Adipocyte (in vitro differentiated cells): ENCODE measurements around the gene HOMER1.
A peak's percentile ranks its signal among the peaks of the same experiment; 100 is the strongest.

Source experiments
- DNase-seq: peaks from one replicate; pipeline ENCODE4 v3.0.0-alpha.2; 2015; ENCODE audit warnings: low read depth
- H3K27me3 ChIP-seq: replicated peaks from 2 replicates; pipeline ENCODE4 v1.7.0; 2013; ENCODE audit warnings: mild to moderate bottlenecking, low read length, moderate library complexity; ENCODE audit not compliant: control insufficient read depth, insufficient read depth
- H3K36me3 ChIP-seq: 2 replicates; pipeline ENCODE4 v1.7.0; 2013; ENCODE audit warnings: low read length, mild to moderate bottlenecking, moderate library complexity; ENCODE audit not compliant: control insufficient read depth, insufficient read depth, severe bottlenecking
- H3K4me1 ChIP-seq: 2 replicates; pipeline ENCODE4 v1.7.0; 2013; ENCODE audit warnings: mild to moderate bottlenecking, low read length, moderate library complexity; ENCODE audit not compliant: control insufficient read depth, insufficient read depth
- H3K4me3 ChIP-seq: 2 replicates; pipeline ENCODE4 v1.7.0; 2013; ENCODE audit warnings: mild to moderate bottlenecking, low read length, moderate library complexity
- H3K9ac ChIP-seq: 2 replicates; pipeline ENCODE4 v1.7.0; 2013; ENCODE audit warnings: mild to moderate bottlenecking, low read length, moderate library complexity
- H3K9me3 ChIP-seq: 2 replicates; pipeline ENCODE4 v1.7.0; 2013; ENCODE audit warnings: mild to moderate bottlenecking, low read length, moderate library complexity; ENCODE audit not compliant: control insufficient read depth

Gene HOMER1

DNA sequence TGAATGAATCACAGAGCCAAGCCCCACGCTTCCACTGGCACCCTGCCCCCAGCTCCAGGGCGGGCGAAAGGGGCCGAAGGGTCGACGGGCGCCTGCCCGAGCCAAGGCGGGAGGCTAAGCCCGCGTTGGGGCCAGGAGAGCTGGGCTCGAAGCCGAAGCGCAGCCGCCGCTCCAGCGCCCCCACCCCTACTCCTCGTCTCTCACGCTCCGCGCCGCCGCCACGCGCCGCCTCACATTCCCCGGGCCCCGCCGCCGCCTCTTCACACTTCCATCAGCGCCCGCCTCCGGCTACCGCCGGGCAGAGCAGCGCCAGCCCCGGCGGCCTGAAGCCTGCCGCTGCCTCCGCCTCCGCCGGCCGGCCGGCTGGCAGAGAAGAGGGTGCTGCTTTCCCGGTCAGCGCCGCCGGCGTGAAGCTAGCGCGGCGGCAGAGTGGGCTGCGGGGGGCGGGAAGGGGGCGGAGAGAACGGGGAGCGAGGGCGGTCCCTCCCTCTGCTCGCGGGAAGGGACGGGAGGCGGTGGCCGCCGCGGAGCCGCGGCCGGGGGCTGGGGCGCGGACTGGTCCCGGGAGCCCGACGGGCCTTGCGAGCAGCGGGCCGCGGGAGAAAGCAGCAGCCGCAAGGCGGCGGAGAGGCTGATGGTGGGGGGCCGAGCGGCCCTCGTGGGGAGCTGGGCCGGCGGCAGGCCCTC is at the start of gene HOMER1:
Gene HOMER1, minus strand, starts transcription at position 431 of the 687 bp plus-strand sequence. CDS start 1,360 bp downstream, outside the sequence.
- Histone ChIP-seq H3K4me1 (peaks cover 18% of the 10 kb centered on the region), H3K9me3 (no peaks in the 10 kb centered on the region), H3K4me3 (peak within 1 kb of the TSS; percentile 92), H3K27me3 (no peaks in the 10 kb centered on the region), H3K36me3 (no peaks in the 10 kb centered on the region), H3K9ac (peak within 1 kb of the TSS; percentile 88)
- DNase-seq, result peak; percentile 91

DNA sequence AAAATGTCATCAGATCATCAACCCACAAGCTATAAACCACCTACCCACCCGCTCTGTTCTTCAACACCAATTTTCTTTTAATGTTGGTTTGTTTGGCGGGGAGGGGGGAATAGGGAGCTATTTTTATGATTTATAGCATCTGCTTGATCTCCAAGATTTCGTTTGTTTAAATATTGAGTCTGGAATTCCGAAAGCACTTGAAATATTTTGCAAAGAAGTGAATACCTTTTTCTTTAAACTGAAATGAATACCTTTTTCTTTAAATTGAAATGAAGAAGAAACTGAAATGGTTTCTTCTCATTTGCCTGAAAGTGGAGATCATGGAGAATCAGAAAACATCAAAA is 49.3 kb upstream of the HOMER1 start:
- Histone ChIP-seq H3K9me3 (no peaks in the 10 kb centered on the region), H3K9ac (no peak overlapping the region), H3K36me3 (no peaks in the 10 kb centered on the region), H3K27me3 (no peaks in the 10 kb centered on the region), H3K4me1 (peaks cover 13% of the 10 kb centered on the region), H3K4me3 (no peak overlapping the region)
- DNase-seq, result no peak

GRCh38 chr5:79562351-79563246 is 48.7 kb upstream of the HOMER1 start:
- no peaks in the 10 kb centered on the region for H3K27me3 ChIP-seq
- H3K9me3 ChIP-seq, result no peaks in the 10 kb centered on the region
- no peak overlapping the region for H3K9ac ChIP-seq
- H3K4me3 ChIP-seq, result no peak overlapping the region
- peaks cover 13% of the 10 kb centered on the region for H3K4me1 ChIP-seq
- no peaks in the 10 kb centered on the region for H3K36me3 ChIP-seq
- DNase-seq, result peak; percentile 61

- Histone ChIP-seq H3K4me1 (peaks cover 13% of the 10 kb centered on the region), H3K4me3 (no peak overlapping the region), H3K27me3 (no peaks in the 10 kb centered on the region), H3K36me3 (no peaks in the 10 kb centered on the region), H3K9ac (no peak overlapping the region), H3K9me3 (no peaks in the 10 kb centered on the region)
- DNase-seq, result no peak
These were observed 47.6 kb upstream of the HOMER1 start for GRCh38 chr5:79561525-79561893.

DNA sequence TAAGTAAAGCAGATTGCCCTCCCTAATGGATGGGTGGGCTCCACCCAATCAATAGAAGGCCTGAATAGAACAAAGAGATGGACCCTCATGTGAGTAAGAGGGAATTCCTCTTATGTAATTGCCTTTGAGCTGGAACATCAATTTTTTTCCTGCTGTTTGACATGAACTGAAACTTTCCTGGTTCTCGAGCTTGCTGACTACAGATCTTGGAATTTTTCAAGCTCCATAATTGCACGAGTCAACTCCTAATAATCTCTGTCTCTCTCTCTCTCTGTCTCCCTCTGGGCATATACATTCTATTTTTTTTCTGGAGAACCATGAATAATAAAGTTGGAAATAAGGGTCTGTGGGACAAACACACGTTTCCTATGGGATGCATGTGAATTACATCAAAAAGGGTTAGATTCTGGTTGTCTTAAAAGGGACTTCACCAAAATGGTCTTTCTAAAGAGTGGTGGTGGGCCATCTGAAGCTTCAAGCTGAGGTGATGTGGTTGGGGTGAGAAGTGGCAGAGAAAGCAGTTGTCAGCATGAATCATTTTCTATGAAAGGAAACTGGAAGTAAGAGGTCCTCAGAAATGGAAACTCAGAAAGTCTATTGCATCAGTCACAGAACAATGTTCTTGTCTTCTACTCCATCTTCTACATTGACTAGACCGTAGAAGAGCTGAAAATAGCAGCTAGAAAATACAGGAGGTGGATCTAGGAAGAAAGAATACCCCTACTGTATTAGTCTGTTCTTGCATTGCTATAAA is 47.0 kb upstream of the HOMER1 start:
- H3K4me3 ChIP-seq, result peak overlapping the region; percentile 29
- no peaks in the 10 kb centered on the region for H3K27me3 ChIP-seq
- peak; percentile 44 for DNase-seq
- no peaks in the 10 kb centered on the region for H3K36me3 ChIP-seq
- H3K4me1 ChIP-seq, result peaks cover 13% of the 10 kb centered on the region
- no peaks in the 10 kb centered on the region for H3K9me3 ChIP-seq
- no peak overlapping the region for H3K9ac ChIP-seq

DNA sequence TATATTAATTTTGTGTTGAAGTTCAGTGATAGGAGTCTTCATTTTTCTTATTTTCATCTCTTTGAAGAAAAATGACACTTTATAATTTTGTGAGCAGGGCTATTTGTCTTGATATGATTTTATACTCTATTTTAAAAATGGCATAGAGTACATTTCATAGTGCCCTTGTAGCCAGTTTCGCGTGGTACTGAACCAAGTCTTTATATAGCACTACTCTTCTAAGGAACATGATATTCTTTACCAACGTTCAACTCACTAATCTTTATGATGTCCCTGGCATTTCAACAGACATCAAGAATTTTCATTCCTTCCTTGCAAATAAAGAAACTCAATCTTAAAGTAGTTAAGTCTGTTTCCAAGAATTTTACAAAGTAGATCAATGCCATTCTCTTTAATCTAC is 41.5 kb upstream of the HOMER1 start:
- no peaks in the 10 kb centered on the region for H3K36me3 ChIP-seq
- H3K4me1 ChIP-seq, result peaks cover 4% of the 10 kb centered on the region
- H3K9me3 ChIP-seq, result no peaks in the 10 kb centered on the region
- no peak overlapping the region for H3K9ac ChIP-seq
- no peak for DNase-seq
- H3K4me3 ChIP-seq, result no peak overlapping the region
- no peaks in the 10 kb centered on the region for H3K27me3 ChIP-seq

- H3K36me3 ChIP-seq, result no peaks in the 10 kb centered on the region
- peaks cover 6% of the 10 kb centered on the region for H3K4me1 ChIP-seq
- DNase-seq, result no peak
- no peaks in the 10 kb centered on the region for H3K27me3 ChIP-seq
- no peaks in the 10 kb centered on the region for H3K9me3 ChIP-seq
- H3K4me3 ChIP-seq, result no peak overlapping the region
- H3K9ac ChIP-seq, result no peak overlapping the region
These were observed 39.0 kb upstream of the HOMER1 start for GRCh38 chr5:79552984-79553383.

DNA sequence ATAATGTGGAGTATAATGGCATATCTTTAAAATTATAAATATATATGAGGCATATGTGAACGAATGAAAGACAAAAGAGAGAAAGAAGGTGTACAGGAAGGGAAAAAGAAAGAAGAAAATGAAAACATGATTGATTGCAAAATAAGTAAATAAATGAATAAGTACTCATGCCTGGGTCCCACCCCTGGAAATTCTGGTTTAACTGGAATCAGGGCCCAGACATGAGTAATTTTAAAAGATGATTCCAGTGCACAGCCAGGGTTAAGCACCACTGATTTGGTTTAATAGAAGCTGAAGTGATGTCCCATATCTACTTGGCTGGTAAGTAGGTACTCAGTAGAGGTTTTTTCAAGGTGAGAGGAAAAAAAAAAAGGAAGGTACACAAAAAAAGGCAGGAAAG is 34.0 kb upstream of the HOMER1 start:
- no peaks in the 10 kb centered on the region for H3K9me3 ChIP-seq
- H3K27me3 ChIP-seq, result no peaks in the 10 kb centered on the region
- H3K9ac ChIP-seq, result no peak overlapping the region
- DNase-seq, result no peak
- no peak overlapping the region for H3K4me3 ChIP-seq
- no peaks in the 10 kb centered on the region for H3K36me3 ChIP-seq
- peaks cover 31% of the 10 kb centered on the region for H3K4me1 ChIP-seq

- Histone ChIP-seq H3K4me3 (no peak overlapping the region), H3K36me3 (no peaks in the 10 kb centered on the region), H3K9me3 (no peaks in the 10 kb centered on the region), H3K4me1 (peaks cover 30% of the 10 kb centered on the region), H3K9ac (no peak overlapping the region), H3K27me3 (no peaks in the 10 kb centered on the region)
- DNase-seq, result no peak
These were observed 33.5 kb upstream of the HOMER1 start for GRCh38 chr5:79547429-79547822.

GRCh38 chr5:79546782-79547428 is 33.0 kb upstream of the HOMER1 start:
- no peak overlapping the region for H3K4me3 ChIP-seq
- no peaks in the 10 kb centered on the region for H3K36me3 ChIP-seq
- no peak overlapping the region for H3K9ac ChIP-seq
- DNase-seq, result peak; percentile 56
- H3K27me3 ChIP-seq, result no peaks in the 10 kb centered on the region
- H3K4me1 ChIP-seq, result peaks cover 30% of the 10 kb centered on the region
- no peaks in the 10 kb centered on the region for H3K9me3 ChIP-seq

DNA sequence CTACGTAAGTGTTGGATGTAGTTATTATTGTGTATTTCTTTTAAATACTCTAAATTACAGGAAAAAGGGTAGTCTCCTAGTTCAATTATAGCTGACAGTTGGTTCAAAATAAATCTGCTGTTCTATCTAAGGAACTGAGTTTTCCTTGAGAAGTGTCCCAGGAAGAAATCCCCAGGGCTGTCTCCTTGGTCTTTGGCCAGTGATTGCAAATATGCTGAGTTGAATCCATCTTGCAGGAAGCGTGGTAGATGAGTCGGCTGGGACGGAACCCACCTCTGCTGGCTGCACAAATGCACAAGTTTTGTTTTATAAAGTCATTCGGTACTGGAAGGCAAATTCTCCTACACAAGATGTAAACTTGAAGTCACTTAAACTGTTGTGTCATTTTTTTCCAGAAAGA is 30.2 kb upstream of the HOMER1 start:
- DNase-seq, result no peak
- Histone ChIP-seq H3K9me3 (no peaks in the 10 kb centered on the region), H3K4me3 (peak overlapping the region; percentile 45), H3K27me3 (no peaks in the 10 kb centered on the region), H3K9ac (peak overlapping the region; percentile 34), H3K36me3 (no peaks in the 10 kb centered on the region), H3K4me1 (peaks cover 30% of the 10 kb centered on the region)
